ENCODE data around the gene EYS.

EYS gene

DNA sequence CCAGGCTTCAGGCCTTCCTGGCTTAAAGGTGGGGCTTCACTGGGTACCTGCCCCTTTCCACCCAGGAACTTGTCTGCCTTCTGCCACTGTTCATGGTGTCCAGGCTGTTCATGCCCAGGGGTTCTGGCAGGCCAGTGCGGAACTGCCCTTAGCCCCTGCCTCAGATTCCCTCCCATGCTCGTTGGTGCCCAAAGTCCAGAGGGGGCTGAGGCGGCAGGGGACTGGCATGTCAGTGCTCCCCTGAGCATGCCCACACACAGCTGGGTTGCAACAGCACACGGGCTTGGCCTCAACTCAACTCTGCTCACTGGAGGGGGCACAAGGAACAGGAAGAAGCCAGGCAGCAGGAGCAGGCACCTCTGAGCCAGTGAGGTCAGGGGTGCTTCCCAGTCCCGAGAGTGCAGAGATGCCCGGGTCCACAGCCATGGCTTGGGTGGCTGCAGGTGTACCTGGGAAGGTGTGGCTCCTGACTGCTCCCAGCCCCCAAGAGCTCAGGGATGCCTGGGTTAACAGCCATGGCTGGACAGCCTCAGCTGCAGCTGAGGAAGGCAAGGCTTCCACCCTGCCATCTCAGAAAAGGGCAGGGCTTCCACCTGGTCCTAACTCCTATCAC is 845.9 kb downstream of the EYS start:
- H3K4me3 Mint-ChIP-seq, result no peak overlapping the region
- no peak overlapping the region for H3K27ac Mint-ChIP-seq
- no peaks in the 10 kb centered on the region for H3K4me1 Mint-ChIP-seq
- peaks cover 2% of the 10 kb centered on the region for H3K9me3 Mint-ChIP-seq
- H3K36me3 Mint-ChIP-seq (ENCODE audit: low read depth), result no peaks in the 10 kb centered on the region
- TF ChIP-seq, protein P1, sequence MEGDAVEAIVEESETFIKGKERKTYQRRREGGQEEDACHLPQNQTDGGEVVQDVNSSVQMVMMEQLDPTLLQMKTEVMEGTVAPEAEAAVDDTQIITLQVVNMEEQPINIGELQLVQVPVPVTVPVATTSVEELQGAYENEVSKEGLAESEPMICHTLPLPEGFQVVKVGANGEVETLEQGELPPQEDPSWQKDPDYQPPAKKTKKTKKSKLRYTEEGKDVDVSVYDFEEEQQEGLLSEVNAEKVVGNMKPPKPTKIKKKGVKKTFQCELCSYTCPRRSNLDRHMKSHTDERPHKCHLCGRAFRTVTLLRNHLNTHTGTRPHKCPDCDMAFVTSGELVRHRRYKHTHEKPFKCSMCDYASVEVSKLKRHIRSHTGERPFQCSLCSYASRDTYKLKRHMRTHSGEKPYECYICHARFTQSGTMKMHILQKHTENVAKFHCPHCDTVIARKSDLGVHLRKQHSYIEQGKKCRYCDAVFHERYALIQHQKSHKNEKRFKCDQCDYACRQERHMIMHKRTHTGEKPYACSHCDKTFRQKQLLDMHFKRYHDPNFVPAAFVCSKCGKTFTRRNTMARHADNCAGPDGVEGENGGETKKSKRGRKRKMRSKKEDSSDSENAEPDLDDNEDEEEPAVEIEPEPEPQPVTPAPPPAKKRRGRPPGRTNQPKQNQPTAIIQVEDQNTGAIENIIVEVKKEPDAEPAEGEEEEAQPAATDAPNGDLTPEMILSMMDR (IDR thresholded peaks at IDR 0.05; ENCODE audit: unreplicated experiment in 3 of 3), result no peak
- no peaks in the 10 kb centered on the region for H3K27me3 Mint-ChIP-seq (ENCODE audit: low read depth)

DNA sequence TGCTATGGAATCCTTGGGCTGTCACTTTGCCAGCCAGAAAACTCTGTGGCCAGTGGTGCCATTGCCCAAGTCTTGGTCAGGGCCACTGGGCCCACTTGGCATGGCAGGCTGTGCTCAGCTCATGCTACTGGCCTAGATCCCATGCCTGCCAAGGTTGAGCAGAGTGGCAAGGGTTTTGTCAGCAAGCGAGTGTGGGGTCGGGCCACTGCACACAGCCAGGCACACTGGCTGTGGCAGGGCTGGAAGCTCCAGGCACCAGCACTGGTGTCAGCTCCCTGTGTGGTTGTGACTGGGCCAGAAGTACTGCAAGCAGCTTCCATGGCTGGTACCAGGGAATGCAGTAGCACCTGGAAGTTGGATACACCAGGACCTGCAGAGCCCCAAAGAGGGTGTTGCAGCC is 846.8 kb downstream of the EYS start:
- TF ChIP-seq, protein P1 (IDR thresholded peaks at IDR 0.05; ENCODE audit: unreplicated experiment in 3 of 3), result no peak
- Mint-ChIP-seq H3K4me1 (no peaks in the 10 kb centered on the region), H3K4me3 (no peak overlapping the region)

DNA sequence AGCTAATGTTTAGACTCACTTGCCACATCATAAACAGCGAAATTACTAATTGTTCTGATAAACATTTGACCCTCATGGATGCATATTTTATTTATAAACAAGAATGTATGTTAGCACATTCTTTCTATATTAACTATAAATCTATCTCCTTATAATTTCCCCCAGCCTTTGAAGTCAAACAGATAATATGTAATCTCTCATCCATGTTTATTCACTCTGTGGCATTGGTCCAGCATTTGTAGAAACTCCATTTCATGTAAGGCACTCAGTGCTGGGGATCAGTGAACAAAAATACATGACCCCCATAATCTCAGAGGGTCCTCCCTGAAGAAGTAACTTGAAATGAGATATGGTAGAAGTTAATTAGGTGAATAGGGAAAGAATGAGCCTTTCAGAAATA is 856.9 kb downstream of the EYS start:
- Mint-ChIP-seq H3K36me3 (ENCODE audit: low read depth) (no peaks in the 10 kb centered on the region), H3K4me3 (no peak overlapping the region), H3K4me1 (no peaks in the 10 kb centered on the region), H3K27ac (no peak overlapping the region), H3K9me3 (peaks cover 12% of the 10 kb centered on the region), H3K27me3 (ENCODE audit: low read depth) (no peaks in the 10 kb centered on the region)
- TF ChIP-seq, protein P1 (IDR thresholded peaks at IDR 0.05; ENCODE audit: unreplicated experiment in 3 of 3), result no peak

More for the DNA sequence above, 846.8 kb downstream of the EYS start:
- Mint-ChIP-seq H3K36me3 (ENCODE audit: low read depth) (no peaks in the 10 kb centered on the region), H3K27me3 (ENCODE audit: low read depth) (no peaks in the 10 kb centered on the region), H3K27ac (no peak overlapping the region), H3K9me3 (peaks cover 2% of the 10 kb centered on the region)

DNA sequence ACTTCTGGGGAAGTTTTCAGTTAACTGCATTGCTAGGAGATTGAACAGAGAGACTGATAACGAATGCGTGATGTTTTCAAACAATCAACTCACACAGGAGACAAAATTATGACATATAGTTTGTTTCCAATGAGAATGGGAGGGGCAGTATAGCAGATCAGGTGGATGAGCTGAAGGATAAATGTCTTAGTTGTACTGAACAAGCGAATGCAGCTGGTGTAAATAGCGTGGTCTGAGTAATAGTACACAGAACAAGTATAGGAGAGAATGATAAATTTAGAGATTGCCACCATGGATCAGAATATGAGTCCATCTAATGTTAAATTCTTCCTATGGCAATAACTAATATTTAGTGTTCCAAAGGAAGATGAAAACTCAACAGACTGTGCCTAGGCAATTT is 858.6 kb downstream of the EYS start:
- peaks cover 12% of the 10 kb centered on the region for H3K9me3 Mint-ChIP-seq
- no peaks in the 10 kb centered on the region for H3K36me3 Mint-ChIP-seq (ENCODE audit: low read depth)
- no peak overlapping the region for H3K27ac Mint-ChIP-seq
- H3K4me3 Mint-ChIP-seq, result no peak overlapping the region
- no peaks in the 10 kb centered on the region for H3K4me1 Mint-ChIP-seq
- TF ChIP-seq, protein P1 (IDR thresholded peaks at IDR 0.05; ENCODE audit: unreplicated experiment in 3 of 3), result no peak
- H3K27me3 Mint-ChIP-seq (ENCODE audit: low read depth), result no peaks in the 10 kb centered on the region

DNA sequence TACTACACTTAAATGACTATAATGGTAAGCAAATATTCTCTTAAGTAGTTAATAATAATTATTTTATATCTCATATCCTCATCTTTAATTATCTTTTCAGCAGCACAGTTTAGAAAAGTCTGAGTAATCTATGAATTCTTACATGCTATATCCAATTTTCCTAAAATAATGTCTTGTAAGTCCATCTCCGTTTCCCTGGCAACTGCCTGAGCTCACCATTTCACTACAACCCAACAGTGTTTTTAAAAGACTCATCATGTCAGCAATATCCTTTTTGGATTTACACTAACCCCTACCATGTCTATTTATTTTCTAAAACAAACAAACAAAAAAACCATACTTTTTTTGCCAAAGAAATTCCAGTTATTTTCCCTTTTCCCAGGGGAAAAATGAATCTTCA is 859.6 kb downstream of the EYS start:
- Mint-ChIP-seq H3K9me3 (peaks cover 10% of the 10 kb centered on the region), H3K36me3 (ENCODE audit: low read depth) (no peaks in the 10 kb centered on the region), H3K27me3 (ENCODE audit: low read depth) (no peaks in the 10 kb centered on the region), H3K4me3 (no peak overlapping the region), H3K4me1 (no peaks in the 10 kb centered on the region), H3K27ac (no peak overlapping the region)
- TF ChIP-seq, protein P1 (IDR thresholded peaks at IDR 0.05; ENCODE audit: unreplicated experiment in 3 of 3), result no peak

DNA sequence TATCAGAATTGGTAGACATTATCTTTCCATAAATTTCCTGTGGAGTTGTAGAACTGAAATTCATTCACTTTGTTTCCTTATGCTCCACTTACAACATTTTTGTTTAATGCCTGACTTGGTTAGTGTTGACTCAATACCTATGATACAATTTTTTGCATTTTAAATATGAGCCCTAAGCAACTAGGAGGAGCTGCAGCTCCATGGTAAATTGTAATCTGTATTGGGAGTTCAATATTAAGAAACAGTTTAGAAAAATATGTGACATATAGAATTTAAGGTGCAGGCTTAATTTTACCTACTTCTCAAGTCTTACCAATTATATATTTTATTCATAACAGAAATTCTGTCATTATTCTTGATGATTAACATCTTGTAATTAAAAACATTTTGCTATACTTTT is 868.3 kb downstream of the EYS start:
- Mint-ChIP-seq H3K36me3 (ENCODE audit: low read depth) (no peaks in the 10 kb centered on the region), H3K4me1 (no peaks in the 10 kb centered on the region), H3K27ac (no peak overlapping the region), H3K27me3 (ENCODE audit: low read depth) (no peaks in the 10 kb centered on the region), H3K4me3 (no peak overlapping the region), H3K9me3 (peaks cover 2% of the 10 kb centered on the region)
- TF ChIP-seq, protein P1 (IDR thresholded peaks at IDR 0.05; ENCODE audit: unreplicated experiment in 3 of 3), result peak in 1 of 3 experiments; percentile 14

Data from nephron (organoid).